ENCODE measurements around the gene MFNG. TPM values are rescaled to one million over a fixed set of nuclear protein-coding genes. Genes with fewer than 3 reads are reported as not detected.

MFNG gene
- polyA plus RNA-seq, 1 donor from 2014 or later = 0.17 TPM

GRCh38 chr22:37503183-37503683, 17.0 kb upstream of the MFNG start:
- no peak overlapping the region for H2AFZ ChIP-seq (ENCODE audit: low read depth, low read length)
- no peaks in the 10 kb centered on the region for H3K36me3 ChIP-seq (ENCODE audit: insufficient read depth, low read length)
- no peaks in the 10 kb centered on the region for H3K27me3 ChIP-seq (ENCODE audit: insufficient read depth, low read depth, low read length)
- H4K20me1 ChIP-seq (ENCODE audit: insufficient read depth) = no peaks in the 10 kb centered on the region
- no peak overlapping the region for H3K9ac ChIP-seq (ENCODE audit: low read length)
- H3K79me2 ChIP-seq (replicated peaks; ENCODE audit: insufficient read depth, low read length) = no peaks in the 10 kb centered on the region
- TF ChIP-seq EP300 (conservative IDR thresholded peaks at IDR 0.05; ENCODE audit: poor library complexity, severe bottlenecking) = no peak
- no peak for TF ChIP-seq MXI1 (conservative IDR thresholded peaks at IDR 0.05; ENCODE audit: poor library complexity, severe bottlenecking)
- no peak overlapping the region for H3K4me2 ChIP-seq (ENCODE audit: low read length)
- H3F3A ChIP-seq (ENCODE audit: insufficient read depth, low read length, poor library complexity, severe bottlenecking) = no peaks in the 10 kb centered on the region
- no peak overlapping the region for H3K27ac ChIP-seq (ENCODE audit: low read length)
- no peak overlapping the region for H3K4me3 ChIP-seq (ENCODE audit: low read length)
- no peaks in the 10 kb centered on the region for H3K9me3 ChIP-seq (ENCODE audit: low read length)
- H3K9me2 ChIP-seq (ENCODE audit: insufficient read depth, low read length) = no peaks in the 10 kb centered on the region

- Histone ChIP-seq H3K27me3 (ENCODE audit: insufficient read depth, low read depth, low read length) (no peaks in the 10 kb centered on the region), H3K36me3 (ENCODE audit: insufficient read depth, low read length) (no peaks in the 10 kb centered on the region), H3K9ac (ENCODE audit: low read length) (no peak overlapping the region), H3K4me3 (ENCODE audit: low read length) (no peak overlapping the region), H4K20me1 (ENCODE audit: insufficient read depth) (no peaks in the 10 kb centered on the region), H3K4me2 (ENCODE audit: low read length) (no peak overlapping the region), H3K27ac (ENCODE audit: low read length) (no peak overlapping the region), H2AFZ (ENCODE audit: low read depth, low read length) (no peak overlapping the region), H3K9me2 (ENCODE audit: insufficient read depth, low read length) (no peaks in the 10 kb centered on the region), H3K79me2 (replicated peaks; ENCODE audit: insufficient read depth, low read length) (no peaks in the 10 kb centered on the region), H3F3A (ENCODE audit: insufficient read depth, low read length, poor library complexity, severe bottlenecking) (no peaks in the 10 kb centered on the region), H3K9me3 (ENCODE audit: low read length) (no peaks in the 10 kb centered on the region)
- no peak for TF ChIP-seq POLR2AphosphoS5 (IDR thresholded peaks at IDR 0.05)
- TF ChIP-seq MXI1 (conservative IDR thresholded peaks at IDR 0.05; ENCODE audit: poor library complexity, severe bottlenecking) = no peak
- TF ChIP-seq CTCF (IDR thresholded peaks at IDR 0.05; ENCODE audit: poor library complexity, severe bottlenecking) = no peak
- TF ChIP-seq TAF1 (IDR thresholded peaks at IDR 0.05; ENCODE audit: low read depth) = no peak
- TF ChIP-seq EP300 (conservative IDR thresholded peaks at IDR 0.05; ENCODE audit: poor library complexity, severe bottlenecking) = no peak
- TF ChIP-seq RAD21 (conservative IDR thresholded peaks at IDR 0.05) = no peak
- TF ChIP-seq EZH2 (IDR thresholded peaks at IDR 0.05; ENCODE audit: borderline replicate concordance, insufficient read depth, low read length, poor library complexity, severe bottlenecking) = no peak
- TF ChIP-seq SMC3 (conservative IDR thresholded peaks at IDR 0.05; ENCODE audit: poor library complexity) = no peak
- TF ChIP-seq REST (IDR thresholded peaks at IDR 0.05; ENCODE audit: borderline replicate concordance) = no peak
These were observed 16.4 kb upstream of the MFNG start for GRCh38 chr22:37502342-37503182.

Measured in neural cell (in vitro differentiated cells).